ENCODE measurements around the gene KIAA1586. TPM values are rescaled to one million over a fixed set of nuclear protein-coding genes. Genes with fewer than 3 reads are reported as not detected.
"Not testable (repeated sequence)": the region's sequence is repeated elsewhere in the genome, so short reads cannot be mapped to it uniquely, and the experiment has no call there.

The KIAA1586 gene, protein sequence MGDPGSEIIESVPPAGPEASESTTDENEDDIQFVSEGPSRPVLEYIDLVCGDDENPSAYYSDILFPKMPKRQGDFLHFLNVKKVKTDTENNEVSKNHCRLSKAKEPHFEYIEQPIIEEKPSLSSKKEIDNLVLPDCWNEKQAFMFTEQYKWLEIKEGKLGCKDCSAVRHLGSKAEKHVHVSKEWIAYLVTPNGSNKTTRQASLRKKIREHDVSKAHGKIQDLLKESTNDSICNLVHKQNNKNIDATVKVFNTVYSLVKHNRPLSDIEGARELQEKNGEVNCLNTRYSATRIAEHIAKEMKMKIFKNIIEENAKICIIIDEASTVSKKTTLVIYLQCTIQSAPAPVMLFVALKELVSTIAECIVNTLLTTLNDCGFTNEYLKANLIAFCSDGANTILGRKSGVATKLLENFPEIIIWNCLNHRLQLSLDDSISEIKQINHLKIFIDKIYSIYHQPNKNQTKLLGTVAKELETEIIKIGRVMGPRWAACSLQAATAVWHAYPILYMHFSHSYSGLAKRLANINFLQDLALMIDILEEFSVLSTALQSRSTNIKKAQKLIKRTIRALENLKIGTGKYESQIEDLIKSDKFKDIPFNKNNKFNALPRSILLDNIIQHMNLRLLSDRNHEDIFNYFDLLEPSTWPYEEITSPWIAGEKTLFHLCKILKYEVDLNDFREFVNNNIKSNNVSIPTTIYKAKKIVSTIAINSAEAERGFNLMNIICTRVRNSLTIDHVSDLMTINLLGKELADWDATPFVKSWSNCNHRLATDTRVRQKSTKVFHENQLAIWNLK
- total RNA-seq (2021) (7.5 and 8.6 TPM in 2 replicates), Bru-seq, nascent RNA (percentile 68 among the genes with signal in this experiment), BruChase-seq, experiment 1, labeled RNA remaining after a 2-hour chase (percentile 77 among the genes with signal in this experiment), BruChase-seq, experiment 2, labeled RNA remaining after a 6-hour chase (percentile 50 among the genes with signal in this experiment)
- long read RNA-seq, transcript KIAA1586-201 (4 exons, 2,933 nt): major isoform, 11 of 15 reads
- long read RNA-seq, partial matches to known transcripts: 4 of 15 reads
- long read RNA-seq, other reads (novel, unspliced or antisense): 0 of 15 reads

DNA sequence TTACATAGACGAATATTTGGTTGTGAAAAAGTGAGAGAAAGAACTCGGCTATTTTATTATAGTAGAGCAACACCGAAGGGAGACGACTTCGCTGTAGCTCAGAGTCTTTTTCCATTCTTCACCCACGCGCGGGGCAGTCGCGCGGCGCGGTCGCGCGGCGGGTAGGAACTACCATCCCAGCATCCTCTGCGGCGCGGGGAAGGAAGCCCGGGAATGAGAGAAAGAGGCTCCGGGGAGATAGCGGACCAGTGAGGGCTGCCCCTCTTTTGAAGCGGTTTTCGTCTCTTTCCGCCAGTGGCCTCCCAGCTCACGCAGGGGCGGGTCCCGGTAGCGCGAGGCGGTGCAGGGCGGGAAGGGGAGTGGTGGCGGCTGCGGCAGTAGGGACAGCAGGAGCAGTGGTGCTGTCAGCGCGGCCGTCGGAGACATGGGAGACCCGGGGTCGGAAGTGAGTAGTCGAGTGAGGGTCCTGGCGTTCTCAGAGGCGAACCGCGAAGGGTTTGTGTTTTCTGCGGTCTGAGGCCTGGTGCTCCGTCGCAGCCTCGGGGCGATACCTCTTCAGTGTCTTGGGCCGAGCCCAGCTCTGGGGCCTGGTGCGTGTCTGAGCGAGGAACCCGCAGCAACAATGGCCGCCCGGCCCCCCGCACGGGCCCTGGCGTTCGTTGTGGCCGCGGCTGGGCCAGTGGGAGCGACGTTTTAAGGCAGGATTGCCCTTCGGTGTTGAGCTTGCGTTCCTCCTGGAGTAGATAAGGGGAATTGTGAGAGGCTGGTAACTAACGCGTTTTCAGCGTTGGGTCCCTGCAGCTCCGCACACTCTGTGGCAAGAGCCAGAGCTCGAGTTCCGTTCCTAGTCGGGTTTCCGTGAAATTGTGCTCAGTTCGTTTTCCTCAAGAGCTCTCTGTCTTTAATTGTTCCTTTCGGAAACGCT lies at the start of gene KIAA1586:
KIAA1586 (plus strand) TSS at position 362 of the 925 bp plus-strand sequence; CDS start at position 425, 63 bp downstream.
- TSS peak; percentile 29 for BruUV-seq (replicated peaks)
- H3K4me3 ChIP-seq: peak within 1 kb of the TSS; percentile 61
- H3F3A ChIP-seq (ENCODE audit: insufficient read depth, low read depth); H3K9me2 ChIP-seq (ENCODE audit: insufficient read depth); CTCF ChIA-PET; H3K9me3 ChIP-seq (ENCODE audit: insufficient read depth, low read depth); H3K27ac ChIP-seq; H4K20me1 ChIP-seq (ENCODE audit: insufficient read depth); POLR2A ChIA-PET (ENCODE audit: unreplicated experiment); intact Hi-C loops (cut with micrococcal nuclease; ENCODE audit: unreplicated experiment); H3K4me1 ChIP-seq (replicated peaks; ENCODE audit: insufficient read depth); H3K27me3 ChIP-seq (ENCODE audit: insufficient read depth, low read depth): not testable (repeated sequence)
- peak; percentile 78 to 86 for DNase-seq
- peaks cover 22% of the 10 kb centered on the region for H3K79me2 ChIP-seq (ENCODE audit: low read depth)
- H3K36me3 ChIP-seq (ENCODE audit: low read depth): 0 out of 2 replicates have a peak, but pooled peaks cover 13% of the 10 kb centered on the region
- peak within 1 kb of the TSS; percentile 83 for H3K4me2 ChIP-seq
- H2AFZ ChIP-seq: peak within 1 kb of the TSS; percentile 92

DNA sequence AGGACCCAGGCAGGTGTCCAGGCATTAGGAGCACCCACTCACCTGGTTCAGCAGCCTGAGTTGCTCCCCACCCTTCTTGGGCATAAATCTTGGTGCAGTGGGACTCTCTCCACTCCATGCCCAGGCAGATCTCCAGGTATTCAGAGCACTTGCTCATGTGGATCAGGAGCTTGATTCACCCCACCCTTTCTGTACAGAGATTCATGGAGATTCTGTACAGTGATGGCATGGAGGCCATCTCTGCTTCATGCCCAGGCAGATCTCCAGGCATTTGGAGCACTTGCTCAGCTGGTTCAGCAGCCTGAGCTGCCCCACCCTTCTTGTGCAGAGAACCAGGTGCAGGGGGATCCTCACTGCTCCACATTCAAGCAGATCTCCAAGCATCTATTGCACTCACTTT lies 47.4 kb upstream of the KIAA1586 start:
- no peaks in the 10 kb centered on the region for H3K79me2 ChIP-seq (ENCODE audit: low read depth)
- H4K20me1 ChIP-seq (ENCODE audit: insufficient read depth): no peaks in the 10 kb centered on the region
- H3K27ac ChIP-seq: no peak overlapping the region
- no peaks in the 10 kb centered on the region for H3K4me1 ChIP-seq (replicated peaks; ENCODE audit: insufficient read depth)
- DNase-seq: no peak
- no peak overlapping the region for H3K4me3 ChIP-seq
- TF ChIP-seq, protein P1, sequence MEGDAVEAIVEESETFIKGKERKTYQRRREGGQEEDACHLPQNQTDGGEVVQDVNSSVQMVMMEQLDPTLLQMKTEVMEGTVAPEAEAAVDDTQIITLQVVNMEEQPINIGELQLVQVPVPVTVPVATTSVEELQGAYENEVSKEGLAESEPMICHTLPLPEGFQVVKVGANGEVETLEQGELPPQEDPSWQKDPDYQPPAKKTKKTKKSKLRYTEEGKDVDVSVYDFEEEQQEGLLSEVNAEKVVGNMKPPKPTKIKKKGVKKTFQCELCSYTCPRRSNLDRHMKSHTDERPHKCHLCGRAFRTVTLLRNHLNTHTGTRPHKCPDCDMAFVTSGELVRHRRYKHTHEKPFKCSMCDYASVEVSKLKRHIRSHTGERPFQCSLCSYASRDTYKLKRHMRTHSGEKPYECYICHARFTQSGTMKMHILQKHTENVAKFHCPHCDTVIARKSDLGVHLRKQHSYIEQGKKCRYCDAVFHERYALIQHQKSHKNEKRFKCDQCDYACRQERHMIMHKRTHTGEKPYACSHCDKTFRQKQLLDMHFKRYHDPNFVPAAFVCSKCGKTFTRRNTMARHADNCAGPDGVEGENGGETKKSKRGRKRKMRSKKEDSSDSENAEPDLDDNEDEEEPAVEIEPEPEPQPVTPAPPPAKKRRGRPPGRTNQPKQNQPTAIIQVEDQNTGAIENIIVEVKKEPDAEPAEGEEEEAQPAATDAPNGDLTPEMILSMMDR (conservative IDR thresholded peaks at IDR 0.05): no peak
- no peak for TF ChIP-seq EZH2 (IDR thresholded peaks at IDR 0.05; ENCODE audit: low read depth)
- intact Hi-C loops (cut with micrococcal nuclease; ENCODE audit: unreplicated experiment): no loop called here
- H3K27me3 ChIP-seq (ENCODE audit: insufficient read depth, low read depth): no peaks in the 10 kb centered on the region
- H3K9me2 ChIP-seq (ENCODE audit: insufficient read depth): no peaks in the 10 kb centered on the region
- H3K9me3 ChIP-seq (ENCODE audit: insufficient read depth, low read depth): peaks cover 6% of the 10 kb centered on the region; the same call in 1 of the 2 replicates
- H2AFZ ChIP-seq: no peak overlapping the region
- no peaks in the 10 kb centered on the region for H3K36me3 ChIP-seq (ENCODE audit: low read depth)
- H3K4me2 ChIP-seq: no peak overlapping the region
- POLR2A ChIA-PET (ENCODE audit: unreplicated experiment): no interaction called here
- H3F3A ChIP-seq (ENCODE audit: insufficient read depth, low read depth): no peaks in the 10 kb centered on the region
- CTCF ChIA-PET: no interaction called here
- BruUV-seq (replicated peaks): no TSS peak

DNA sequence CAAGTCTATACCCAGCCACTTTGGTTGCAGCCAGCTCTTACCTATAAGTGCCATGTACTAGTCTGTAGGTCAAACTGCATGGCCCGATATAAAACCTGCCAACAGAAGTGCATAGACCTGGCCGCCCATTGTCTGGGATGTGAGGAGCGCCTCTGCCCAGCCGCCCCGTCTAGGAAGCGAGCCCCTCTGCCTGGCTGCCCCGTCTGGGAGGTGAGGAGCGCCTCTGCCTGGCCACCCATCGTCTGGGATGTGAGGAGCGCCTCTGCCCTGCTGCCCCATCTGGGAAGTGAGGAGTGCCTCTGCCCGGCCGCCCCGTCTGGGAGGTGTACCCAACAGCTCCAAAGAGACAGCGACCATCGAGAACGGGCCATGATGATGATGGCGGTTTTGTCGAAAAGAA lies 46.7 kb upstream of the KIAA1586 start:
- H3K27me3 ChIP-seq (ENCODE audit: insufficient read depth, low read depth); H3K9me3 ChIP-seq (ENCODE audit: insufficient read depth, low read depth); H3K36me3 ChIP-seq (ENCODE audit: low read depth); DNase-seq; H3K4me2 ChIP-seq; H3F3A ChIP-seq (ENCODE audit: insufficient read depth, low read depth); intact Hi-C loops (cut with micrococcal nuclease; ENCODE audit: unreplicated experiment); BruUV-seq (replicated peaks); H2AFZ ChIP-seq; H3K4me3 ChIP-seq; H3K27ac ChIP-seq; H4K20me1 ChIP-seq (ENCODE audit: insufficient read depth); H3K4me1 ChIP-seq (replicated peaks; ENCODE audit: insufficient read depth); CTCF ChIA-PET; POLR2A ChIA-PET (ENCODE audit: unreplicated experiment); H3K9me2 ChIP-seq (ENCODE audit: insufficient read depth); H3K79me2 ChIP-seq (ENCODE audit: low read depth): not testable (repeated sequence)
